ENCODE measurements around the gene MED13L.

GRCh38 chr12:116068371-116068770, 209.1 kb downstream of the MED13L start:
- TF ChIP-seq CTCF (conservative IDR thresholded peaks at IDR 0.05; ENCODE audit: low read depth, low read length): no peak
- no peak for TF ChIP-seq POLR2A (IDR thresholded peaks at IDR 0.05; ENCODE audit: low read depth, low read length)
- no peak for TF ChIP-seq RAD21 (IDR thresholded peaks at IDR 0.05; ENCODE audit: low read length)
